NB4 (cell line): ENCODE data around the gene HBG2.

ENCODE experiments used
- MYC ChIP-seq: IDR thresholded peaks from 2 replicates; pipeline ENCODE4 v1.6.1; 2011; ENCODE audit warnings: low read depth, low read length
- POLR2A ChIP-seq: IDR thresholded peaks from 2 replicates; pipeline ENCODE4 v1.6.1; 2011; ENCODE audit warnings: mild to moderate bottlenecking; ENCODE audit not compliant: insufficient read length; ENCODE audit errors: extremely low read depth
- TF ChIP-seq, protein P1 (sequence below): IDR thresholded peaks from one replicate; pipeline ENCODE4 v1.5.1; 2012; ENCODE audit warnings: low read depth, low read length
- TF ChIP-seq, protein P2 (sequence below): IDR thresholded peaks from 2 replicates; pipeline ENCODE4 v1.6.1; 2011; ENCODE audit warnings: low read depth, low read length

GRCh38 chr11:5223686-5224085 lies 30.9 kb downstream of the HBG2 start:
- TF ChIP-seq, protein P1, sequence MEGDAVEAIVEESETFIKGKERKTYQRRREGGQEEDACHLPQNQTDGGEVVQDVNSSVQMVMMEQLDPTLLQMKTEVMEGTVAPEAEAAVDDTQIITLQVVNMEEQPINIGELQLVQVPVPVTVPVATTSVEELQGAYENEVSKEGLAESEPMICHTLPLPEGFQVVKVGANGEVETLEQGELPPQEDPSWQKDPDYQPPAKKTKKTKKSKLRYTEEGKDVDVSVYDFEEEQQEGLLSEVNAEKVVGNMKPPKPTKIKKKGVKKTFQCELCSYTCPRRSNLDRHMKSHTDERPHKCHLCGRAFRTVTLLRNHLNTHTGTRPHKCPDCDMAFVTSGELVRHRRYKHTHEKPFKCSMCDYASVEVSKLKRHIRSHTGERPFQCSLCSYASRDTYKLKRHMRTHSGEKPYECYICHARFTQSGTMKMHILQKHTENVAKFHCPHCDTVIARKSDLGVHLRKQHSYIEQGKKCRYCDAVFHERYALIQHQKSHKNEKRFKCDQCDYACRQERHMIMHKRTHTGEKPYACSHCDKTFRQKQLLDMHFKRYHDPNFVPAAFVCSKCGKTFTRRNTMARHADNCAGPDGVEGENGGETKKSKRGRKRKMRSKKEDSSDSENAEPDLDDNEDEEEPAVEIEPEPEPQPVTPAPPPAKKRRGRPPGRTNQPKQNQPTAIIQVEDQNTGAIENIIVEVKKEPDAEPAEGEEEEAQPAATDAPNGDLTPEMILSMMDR = no peak
- TF ChIP-seq, protein P2, sequence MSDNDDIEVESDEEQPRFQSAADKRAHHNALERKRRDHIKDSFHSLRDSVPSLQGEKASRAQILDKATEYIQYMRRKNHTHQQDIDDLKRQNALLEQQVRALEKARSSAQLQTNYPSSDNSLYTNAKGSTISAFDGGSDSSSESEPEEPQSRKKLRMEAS = no peak
- TF ChIP-seq POLR2A (no peak), MYC (no peak)
